ENCODE results near the gene CPLX1. TPM values are rescaled to one million over a fixed set of nuclear protein-coding genes. Genes with fewer than 3 reads are reported as not detected.
"Not testable (repeated sequence)": the region's sequence is repeated elsewhere in the genome, so short reads cannot be mapped to it uniquely, and the experiment has no call there.

CPLX1 gene
- total RNA-seq, 2 donors from 2014 or later = 1.3 to 1.9 TPM

DNA sequence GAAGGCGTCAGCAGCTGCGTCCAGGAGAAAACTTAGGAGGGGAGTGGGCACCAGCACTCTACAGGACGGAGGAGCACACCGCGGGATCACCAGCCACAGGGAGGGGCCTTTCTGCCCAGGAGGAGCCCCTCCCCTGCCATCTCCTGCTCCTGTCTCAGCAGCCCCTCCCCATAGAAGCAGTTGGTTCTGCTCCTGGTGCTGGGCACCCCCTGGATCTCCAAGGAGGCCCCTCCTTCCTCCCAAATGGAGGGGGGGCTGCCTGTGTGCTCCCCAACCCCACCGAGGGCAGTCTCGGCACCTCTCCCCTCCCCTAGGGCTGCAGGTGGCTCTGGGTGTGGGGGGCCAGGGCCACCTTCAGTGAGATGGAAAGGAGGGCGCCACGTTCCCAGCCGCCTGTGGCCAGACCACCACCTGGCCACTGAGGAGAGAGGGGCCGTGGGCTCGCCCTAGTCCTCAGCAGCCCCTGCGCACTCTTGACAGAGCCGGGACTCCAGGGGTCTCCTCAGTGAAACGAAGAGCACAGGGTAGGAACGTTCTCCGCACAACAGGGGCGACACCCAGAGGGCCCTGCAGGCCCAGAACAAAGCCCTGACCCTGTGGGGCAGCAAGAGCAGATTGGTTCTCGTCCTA is 37.8 kb downstream of the CPLX1 start:
- Mint-ChIP-seq H3K27ac (no peak overlapping the region), H3K27me3 (ENCODE audit: low read depth) (peaks cover 31% of the 10 kb centered on the region), H3K4me3 (no peak overlapping the region), H3K9me3 (no peaks in the 10 kb centered on the region), H3K4me1 (ENCODE audit: low read depth) (peaks cover 22% of the 10 kb centered on the region), H3K36me3 (ENCODE audit: insufficient read depth in 2 of 2) (peaks cover 0 to 2% of the 10 kb centered on the region in 2 donors)
- DNase-seq (no peak), ATAC-seq (replicated peaks in 1 of 2) (no peak)

DNA sequence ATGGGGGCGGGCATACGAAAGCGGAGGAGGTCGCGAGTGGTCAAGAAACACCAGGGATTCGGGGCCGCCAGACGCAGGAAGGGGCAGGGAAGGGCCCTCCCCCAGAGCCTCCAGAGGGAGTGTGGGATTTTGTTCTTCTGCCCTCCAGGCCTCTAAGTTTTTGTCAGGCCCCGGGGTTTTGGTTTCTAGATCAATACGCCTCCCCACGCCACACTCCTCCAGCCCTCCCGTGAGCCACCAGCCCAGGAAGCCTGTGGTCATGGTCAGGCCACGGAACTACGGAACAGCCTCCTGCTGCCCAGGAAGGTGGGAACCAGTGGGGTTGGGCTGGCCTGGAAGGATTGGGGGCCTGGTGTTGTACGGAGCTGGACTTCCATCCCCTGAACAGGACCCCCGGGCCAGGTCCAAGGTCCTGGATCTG is 38.4 kb downstream of the CPLX1 start:
- no peaks in the 10 kb centered on the region for H3K36me3 Mint-ChIP-seq (ENCODE audit: insufficient read depth in 2 of 2)
- H3K27me3 Mint-ChIP-seq (ENCODE audit: low read depth) = peaks cover 25% of the 10 kb centered on the region
- H3K9me3 Mint-ChIP-seq = no peaks in the 10 kb centered on the region
- peak in 1 of 2 donors; percentile 21 for ATAC-seq (replicated peaks in 1 of 2)
- peak overlapping the region; percentile 5 to 41 for H3K4me3 Mint-ChIP-seq
- H3K4me1 Mint-ChIP-seq (ENCODE audit: low read depth) = peaks cover 19% of the 10 kb centered on the region
- no peak for DNase-seq
- no peak overlapping the region for H3K27ac Mint-ChIP-seq

DNA sequence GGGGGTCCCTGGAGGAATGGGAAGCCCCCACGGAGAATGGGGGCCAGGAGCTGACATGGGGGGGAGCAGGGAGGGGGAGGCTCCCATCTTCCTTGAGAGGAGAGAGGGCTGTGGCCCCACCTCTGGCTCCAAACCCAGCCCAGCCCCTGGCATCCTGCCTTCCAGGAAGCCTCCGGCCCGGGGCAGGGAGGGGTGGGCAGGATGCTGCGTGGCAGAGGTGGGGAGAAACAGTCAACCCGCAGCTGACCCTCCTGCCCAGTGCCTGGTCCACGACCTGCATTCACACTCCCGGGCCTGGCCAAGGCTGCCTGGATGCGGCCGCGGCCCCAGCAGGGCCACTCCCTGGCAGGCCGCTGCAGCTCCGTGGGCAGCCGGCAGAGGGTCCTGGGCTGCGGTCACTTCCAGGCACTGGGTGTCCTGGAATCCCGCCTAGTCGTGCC is 39.0 kb downstream of the CPLX1 start:
- Mint-ChIP-seq H3K4me1 (ENCODE audit: low read depth) (peaks cover 21% of the 10 kb centered on the region), H3K27me3 (ENCODE audit: low read depth) (peaks cover 24% of the 10 kb centered on the region), H3K27ac (no peak overlapping the region), H3K4me3 (no peak overlapping the region), H3K36me3 (ENCODE audit: insufficient read depth in 2 of 2) (peaks cover 0 to 1% of the 10 kb centered on the region in 2 donors), H3K9me3 (no peaks in the 10 kb centered on the region)
- ATAC-seq (replicated peaks in 1 of 2) = no peak
- DNase-seq = no peak

DNA sequence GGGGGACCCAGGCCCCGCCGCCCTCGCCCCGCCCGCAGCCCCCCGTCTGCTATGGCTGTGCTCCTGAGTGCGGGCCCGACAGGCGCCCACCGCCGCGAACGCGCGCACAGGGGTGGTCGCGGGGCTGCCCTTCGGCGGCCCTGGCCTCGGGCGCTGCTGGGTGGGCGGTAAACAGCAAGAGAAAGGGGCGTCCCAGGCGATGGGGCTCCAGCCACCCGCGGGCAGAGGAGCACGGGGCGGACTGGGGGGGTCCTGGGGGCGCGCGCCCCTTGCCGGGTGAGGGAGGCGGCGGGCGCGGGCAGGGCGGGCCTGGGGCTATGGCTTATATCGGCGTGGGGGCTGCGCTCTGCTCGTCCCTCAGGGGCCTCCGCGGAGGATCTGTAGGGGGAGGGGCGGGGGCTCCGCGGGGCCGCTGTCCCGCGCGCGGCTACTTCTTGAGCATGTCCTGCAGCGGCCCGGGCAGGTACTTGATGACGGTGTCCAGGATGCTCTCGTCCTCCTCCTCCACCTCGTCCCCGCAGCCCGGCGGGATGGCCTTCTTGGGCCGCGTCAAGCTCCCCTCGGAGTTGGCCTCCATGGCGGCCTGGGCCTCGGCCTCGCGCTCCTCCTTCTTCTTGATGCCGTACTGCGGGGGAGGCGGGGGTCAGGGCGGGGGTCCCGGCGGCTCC is 39.7 kb downstream of the CPLX1 start:
- Mint-ChIP-seq H3K36me3 (ENCODE audit: insufficient read depth in 2 of 2) (peaks cover 0 to 1% of the 10 kb centered on the region in 2 donors), H3K4me3 (peak overlapping the region; percentile 60 to 71), H3K4me1 (ENCODE audit: low read depth) (peaks cover 21% of the 10 kb centered on the region), H3K27me3 (ENCODE audit: low read depth) (peaks cover 24% of the 10 kb centered on the region), H3K27ac (no peak overlapping the region), H3K9me3 (no peaks in the 10 kb centered on the region)
- ATAC-seq (replicated peaks in 1 of 2) = no peak
- no peak for DNase-seq

DNA sequence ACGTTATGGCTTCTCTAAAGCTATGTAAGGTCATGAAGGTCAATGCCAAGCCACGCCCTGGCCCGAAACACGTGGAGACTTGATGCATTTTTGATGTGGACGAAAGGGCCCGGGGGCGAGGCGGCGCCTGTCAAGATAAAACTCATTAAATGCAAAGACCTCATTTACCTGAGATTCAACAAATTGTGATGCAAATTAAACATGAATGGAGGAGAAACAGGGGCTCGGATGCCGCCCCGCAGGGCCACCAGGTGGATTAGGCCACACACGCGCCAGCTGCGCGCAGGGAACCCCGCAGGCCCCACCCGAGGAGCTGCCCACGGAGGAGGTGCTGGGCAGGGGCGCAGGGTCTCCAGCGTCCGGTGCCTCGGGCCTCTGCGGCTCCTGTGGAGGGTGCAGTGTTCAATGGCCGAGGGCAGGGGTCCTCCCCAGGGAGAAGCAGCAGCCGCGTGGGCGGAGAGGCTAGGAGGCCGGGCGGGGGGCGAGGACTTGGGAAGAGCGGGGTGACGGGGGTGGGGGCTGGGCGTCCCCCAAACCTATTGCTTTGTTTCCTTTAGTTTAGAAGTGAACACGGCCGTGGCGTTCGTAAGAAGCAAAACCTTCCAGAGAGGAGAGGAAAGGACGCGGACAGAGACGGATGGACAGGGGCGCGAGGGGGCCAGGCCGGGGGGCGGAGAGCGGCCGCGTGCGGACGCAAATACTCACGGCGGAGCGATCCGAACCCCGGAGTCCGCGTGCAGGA is 40.4 kb downstream of the CPLX1 start:
- no peak for ATAC-seq (replicated peaks in 1 of 2)
- H3K36me3 Mint-ChIP-seq (ENCODE audit: insufficient read depth in 2 of 2) = peaks cover under 1 to 4% of the 10 kb centered on the region in 2 donors
- H3K27ac Mint-ChIP-seq = no peak overlapping the region
- peak overlapping the region; percentile 60 to 71 for H3K4me3 Mint-ChIP-seq
- peaks cover 24% of the 10 kb centered on the region for H3K4me1 Mint-ChIP-seq (ENCODE audit: low read depth)
- peaks cover 24% of the 10 kb centered on the region for H3K27me3 Mint-ChIP-seq (ENCODE audit: low read depth)
- DNase-seq = no peak
- H3K9me3 Mint-ChIP-seq = no peaks in the 10 kb centered on the region

DNA sequence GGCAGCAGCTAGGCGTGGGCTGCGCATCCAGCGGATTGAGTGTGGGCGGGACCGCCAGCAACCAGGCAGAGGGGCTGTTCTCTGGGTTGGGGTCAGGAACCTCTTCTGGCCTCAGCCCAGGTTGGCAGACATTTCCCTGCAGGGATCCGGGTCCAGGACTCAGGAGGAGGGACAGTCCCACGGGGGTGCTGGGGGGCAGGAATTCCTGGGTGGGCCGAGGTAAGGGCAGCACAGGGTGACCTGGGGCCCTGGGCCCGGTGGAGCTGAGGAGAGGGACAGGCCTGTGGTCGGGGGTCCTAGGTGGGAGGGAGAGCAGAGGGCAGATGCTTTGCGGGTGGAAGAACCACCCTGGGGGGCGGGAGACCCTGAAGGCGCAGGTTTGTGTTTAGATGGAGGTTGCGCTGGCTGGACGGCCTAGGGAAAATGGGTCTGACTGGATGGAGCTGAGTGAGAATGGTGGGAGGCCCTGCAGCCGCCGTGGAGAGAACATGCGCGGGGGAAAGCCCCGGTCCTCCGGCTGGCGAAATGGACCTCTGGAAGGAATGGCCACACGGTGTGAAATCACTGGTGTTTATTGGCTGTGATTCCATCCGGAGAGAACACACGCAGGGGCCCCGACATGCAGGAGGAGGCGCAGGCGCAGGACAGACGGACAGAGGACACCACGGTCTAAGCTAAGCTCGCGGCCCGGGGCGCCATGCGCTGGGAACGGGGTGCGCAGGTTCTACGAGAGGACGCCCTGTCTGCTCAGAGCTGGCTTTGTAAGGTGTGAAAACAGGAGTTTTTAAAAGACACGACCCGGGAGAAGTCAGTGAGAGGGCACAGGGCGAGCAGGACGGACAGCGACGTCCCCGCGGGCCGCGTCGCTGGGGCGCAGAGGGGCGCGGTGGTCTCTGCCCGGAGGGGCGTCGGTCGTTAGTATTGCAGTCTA is 41.3 kb downstream of the CPLX1 start:
- Mint-ChIP-seq H3K9me3 (no peaks in the 10 kb centered on the region), H3K4me3 (peak overlapping the region; percentile 60 to 71), H3K27ac (no peak overlapping the region), H3K36me3 (ENCODE audit: insufficient read depth in 2 of 2) (peaks cover 5 to 8% of the 10 kb centered on the region in 2 donors), H3K27me3 (ENCODE audit: low read depth) (peaks cover 24% of the 10 kb centered on the region), H3K4me1 (ENCODE audit: low read depth) (peaks cover 32% of the 10 kb centered on the region)
- ATAC-seq (replicated peaks in 1 of 2) = no peak
- no peak for DNase-seq

DNA sequence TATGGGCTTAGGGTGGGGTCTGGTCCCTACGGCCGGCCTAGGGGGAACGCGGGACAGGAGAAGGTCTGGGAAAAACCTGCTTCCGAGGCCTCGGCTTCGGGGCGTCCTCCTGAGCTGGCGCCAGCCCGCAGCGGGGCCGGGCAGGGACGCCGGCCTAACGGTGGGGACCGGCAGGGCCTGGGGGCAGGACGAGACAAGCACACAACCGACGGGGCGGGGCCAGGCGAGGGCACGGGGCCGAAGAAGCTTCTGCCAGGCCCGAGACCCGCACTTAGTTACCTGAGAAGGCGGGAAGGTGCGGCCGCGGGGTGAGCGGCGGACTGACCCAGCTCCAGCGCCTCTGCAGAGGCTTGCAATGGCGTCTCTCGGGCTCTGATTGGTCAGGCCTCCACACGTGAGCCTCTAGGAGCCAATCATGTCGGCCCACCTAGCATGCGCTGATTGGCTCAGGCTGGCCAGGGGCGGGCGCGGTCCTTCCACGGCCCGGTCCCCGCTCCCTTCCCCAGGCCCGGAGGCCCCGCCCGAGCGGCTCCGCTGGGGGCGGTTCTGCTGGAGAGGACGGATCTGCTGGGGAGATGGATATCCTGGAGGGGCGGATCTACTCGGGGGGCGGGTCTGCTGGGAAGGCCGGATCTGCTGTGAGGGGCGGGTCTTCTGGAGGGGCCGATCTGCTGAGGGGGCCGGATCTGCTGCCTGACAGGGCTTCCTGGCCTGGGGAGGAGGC is 44.3 kb downstream of the CPLX1 start:
- H3K9me3 Mint-ChIP-seq = no peaks in the 10 kb centered on the region
- H3K4me3 Mint-ChIP-seq = peak overlapping the region; percentile 83 to 96
- peaks cover 17% of the 10 kb centered on the region for H3K27me3 Mint-ChIP-seq (ENCODE audit: low read depth)
- ATAC-seq (replicated peaks in 1 of 2) = peak; percentile 95 to 96
- peaks cover 13 to 34% of the 10 kb centered on the region in 2 donors for H3K36me3 Mint-ChIP-seq (ENCODE audit: insufficient read depth in 2 of 2)
- H3K27ac Mint-ChIP-seq = peak overlapping the region; percentile 91
- DNase-seq = peak; percentile 99
- peaks cover 54% of the 10 kb centered on the region for H3K4me1 Mint-ChIP-seq (ENCODE audit: low read depth)

DNA sequence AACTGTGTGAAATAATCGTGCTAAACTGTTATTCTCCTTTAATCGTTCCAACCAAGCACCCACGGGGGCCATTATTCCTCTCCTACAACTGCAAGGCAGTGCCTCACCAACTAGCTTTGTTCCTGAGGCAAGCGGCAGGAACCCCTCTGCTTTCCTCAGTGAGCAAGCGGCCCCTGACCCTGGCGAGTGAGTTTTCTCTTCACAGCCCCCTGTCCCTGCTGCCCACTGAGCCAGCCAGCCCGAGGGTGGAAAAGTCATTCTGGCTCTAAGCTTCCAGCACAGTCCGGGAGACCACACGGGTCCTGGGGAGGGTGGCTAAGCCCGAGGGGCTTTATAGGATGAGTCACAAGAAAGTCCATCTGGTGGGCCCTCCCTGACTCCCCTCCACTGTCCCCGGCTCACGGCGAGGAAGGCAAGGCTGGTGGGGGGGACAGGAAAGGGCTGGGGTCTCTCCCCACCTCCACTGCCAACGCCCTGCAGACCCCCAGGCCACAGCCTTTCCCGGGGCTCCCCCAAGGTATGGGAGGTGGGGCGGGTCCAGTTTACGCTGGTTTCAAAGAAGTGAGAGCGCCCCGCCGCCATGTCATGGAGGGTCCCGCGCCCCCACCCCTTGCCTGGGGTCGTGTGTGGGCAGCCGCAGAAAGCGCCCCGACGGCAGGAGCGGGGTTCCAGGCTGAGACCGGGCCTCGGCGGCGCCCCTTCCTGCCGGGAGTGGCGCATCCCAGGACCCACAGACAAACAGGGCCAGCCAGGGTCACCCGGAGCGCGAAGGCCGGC is 45.0 kb downstream of the CPLX1 start:
- peaks cover 17% of the 10 kb centered on the region for H3K27me3 Mint-ChIP-seq (ENCODE audit: low read depth)
- peak overlapping the region; percentile 89 for H3K27ac Mint-ChIP-seq
- no peaks in the 10 kb centered on the region for H3K9me3 Mint-ChIP-seq
- ATAC-seq (replicated peaks in 1 of 2) (no peak), DNase-seq (no peak)
- H3K4me1 Mint-ChIP-seq (ENCODE audit: low read depth) = peaks cover 61% of the 10 kb centered on the region
- peak overlapping the region; percentile 83 to 96 for H3K4me3 Mint-ChIP-seq
- H3K36me3 Mint-ChIP-seq (ENCODE audit: insufficient read depth in 2 of 2) = peaks cover 16 to 37% of the 10 kb centered on the region in 2 donors

DNA sequence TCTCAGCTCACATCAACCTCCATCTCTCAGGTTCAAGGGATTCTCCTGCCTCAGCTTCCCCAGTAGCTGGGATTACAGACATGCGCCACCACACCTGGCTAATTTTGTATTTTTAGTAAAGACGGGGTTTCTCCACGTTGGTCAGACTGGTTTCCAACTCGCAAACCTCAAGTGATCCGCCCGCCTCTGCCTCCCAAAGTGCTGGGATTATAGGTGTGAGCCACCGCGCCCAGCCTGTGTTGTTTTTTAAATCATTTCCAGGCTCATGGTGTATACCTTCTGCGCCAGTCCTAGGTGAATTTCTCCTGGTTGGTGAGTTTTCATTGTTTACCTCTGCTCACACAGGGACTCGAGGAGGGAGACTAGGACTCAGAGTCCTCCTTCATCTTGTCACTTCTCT is 45.7 kb downstream of the CPLX1 start:
- H3K4me1 Mint-ChIP-seq (ENCODE audit: low read depth) = peaks cover 61% of the 10 kb centered on the region
- H3K4me3 Mint-ChIP-seq = peak overlapping the region; percentile 83 to 96
- H3K36me3 Mint-ChIP-seq (ENCODE audit: insufficient read depth in 2 of 2) = peaks cover 19 to 38% of the 10 kb centered on the region in 2 donors
- DNase-seq; H3K9me3 Mint-ChIP-seq; ATAC-seq (replicated peaks in 1 of 2): not testable (repeated sequence)
- peak overlapping the region; percentile 89 for H3K27ac Mint-ChIP-seq
- H3K27me3 Mint-ChIP-seq (ENCODE audit: low read depth) = peaks cover 14% of the 10 kb centered on the region

DNA sequence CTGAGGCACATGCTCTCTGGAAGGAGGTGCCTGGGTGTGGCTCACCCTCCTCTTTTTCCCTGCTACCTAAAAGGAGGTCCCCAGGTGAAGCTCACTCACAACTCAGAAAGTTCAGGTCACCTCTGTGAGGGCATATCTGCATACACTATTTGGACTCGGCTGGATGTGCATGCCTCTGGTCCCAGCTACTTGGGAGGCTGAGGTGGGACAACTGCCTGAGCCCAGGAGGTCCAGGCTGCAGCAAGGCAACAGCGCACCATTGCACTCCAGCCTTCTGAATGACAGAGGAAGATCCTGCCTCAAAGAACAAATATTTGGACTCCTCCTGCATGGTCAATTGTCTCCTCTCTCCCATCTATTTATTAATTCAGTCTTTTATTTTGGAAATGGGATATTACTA is 46.4 kb downstream of the CPLX1 start:
- peaks cover 7% of the 10 kb centered on the region for H3K27me3 Mint-ChIP-seq (ENCODE audit: low read depth)

DNA sequence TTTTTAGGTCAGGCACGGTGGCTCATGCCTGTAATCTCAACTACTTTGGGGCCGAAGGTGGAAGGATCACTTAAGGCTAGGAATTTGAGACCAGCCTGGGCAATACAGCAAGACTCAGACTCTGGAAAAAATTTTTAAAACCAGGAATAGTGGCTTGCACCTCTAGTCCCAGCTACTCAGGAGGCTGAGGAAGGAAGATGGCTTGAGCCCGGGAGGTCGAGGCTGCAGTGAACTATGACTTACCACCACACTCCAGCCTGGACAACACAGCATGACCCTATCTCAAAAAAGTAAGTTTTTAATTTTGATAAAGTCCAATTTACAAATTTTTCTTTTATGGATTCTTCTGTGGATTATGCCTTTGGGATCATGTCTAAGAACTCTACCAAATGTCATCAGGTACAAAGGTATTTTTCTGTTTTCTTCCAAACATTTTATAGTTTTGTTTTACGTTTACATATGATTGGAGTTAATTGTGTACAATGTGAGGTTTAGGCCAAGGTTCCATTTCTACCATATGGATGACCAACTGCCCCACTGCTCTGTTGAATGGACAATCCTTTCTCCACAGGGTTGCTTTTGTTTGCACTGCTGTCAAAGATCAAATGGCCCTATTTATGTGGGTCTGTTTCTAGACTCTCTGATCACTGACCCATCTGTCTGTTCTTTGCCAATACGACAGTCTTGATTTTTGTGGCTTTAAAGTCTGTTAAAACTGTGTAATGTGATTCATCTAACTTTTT is 48.2 kb downstream of the CPLX1 start:
- no peak for ATAC-seq (replicated peaks in 1 of 2)
- Mint-ChIP-seq H3K27ac (peak overlapping the region; percentile 82), H3K27me3 (ENCODE audit: low read depth) (no peaks in the 10 kb centered on the region), H3K4me1 (ENCODE audit: low read depth) (peaks cover 66% of the 10 kb centered on the region), H3K9me3 (no peaks in the 10 kb centered on the region), H3K36me3 (ENCODE audit: insufficient read depth in 2 of 2) (peaks cover 25 to 45% of the 10 kb centered on the region in 2 donors), H3K4me3 (no peak overlapping the region)
- DNase-seq = no peak

More for the DNA sequence above, 46.4 kb downstream of the CPLX1 start:
- no peaks in the 10 kb centered on the region for H3K9me3 Mint-ChIP-seq
- H3K27ac Mint-ChIP-seq = peak overlapping the region; percentile 89
- DNase-seq (no peak), ATAC-seq (replicated peaks in 1 of 2) (no peak)
- H3K36me3 Mint-ChIP-seq (ENCODE audit: insufficient read depth in 2 of 2) = peaks cover 23 to 42% of the 10 kb centered on the region in 2 donors
- peaks cover 62% of the 10 kb centered on the region for H3K4me1 Mint-ChIP-seq (ENCODE audit: low read depth)
- peak overlapping the region in 1 of 2 donors; percentile 96 for H3K4me3 Mint-ChIP-seq

All from activated T-cell treated with anti-CD3 and anti-CD28 coated beads, Interleukin-2, amount 50 U/mL, for 72 hours (primary cell).